ENCODE data around the gene LRRC26. TPM values are rescaled to one million over a fixed set of nuclear protein-coding genes. Genes with fewer than 3 reads are reported as not detected.

Gene LRRC26
- total RNA-seq, result not detected in 2 replicates

GRCh38 chr9:137169896-137170358 lies at the start of gene LRRC26:
LRRC26 (minus strand) TSS chr9:137170051; CDS start chr9:137169943, 108 bp downstream.

GRCh38 chr9:137205126-137206069 lies 35.5 kb upstream of the LRRC26 start, which contains the start of the genes NDOR1 and TMEM203:
NDOR1 (plus strand) TSS chr9:137205700; CDS start chr9:137205778, 78 bp downstream.
TMEM203 (minus strand) TSS chr9:137205648; CDS start chr9:137205414, 234 bp downstream.

GRCh38 chr9:137200311-137201204 lies 30.7 kb upstream of the LRRC26 start, which contains the start of gene TPRN:
TPRN (minus strand) TSS chr9:137200741; CDS start chr9:137200711, 30 bp downstream.

GRCh38 chr9:137188490-137189296 lies 18.8 kb upstream of the LRRC26 start, which contains the start of the genes ANAPC2 and SSNA1:
ANAPC2 (minus strand) TSS chr9:137188560; CDS start chr9:137188532, 28 bp downstream.
SSNA1 (plus strand) TSS chr9:137188676; CDS start chr9:137188727, 51 bp downstream.

GRCh38 chr9:137138722-137139467 lies 31.0 kb downstream of the LRRC26 start, which contains the start of gene GRIN1:
GRIN1 (plus strand) TSS chr9:137139154; CDS start chr9:137139487, 333 bp downstream.

Other genes with a start within 250 kb of the LRRC26 start
- gene FBXW5, start 225.3 kb downstream of the LRRC26 start, total RNA-seq, result 113 and 115 TPM in 2 replicates
- gene C8G, start 224.8 kb downstream of the LRRC26 start, total RNA-seq, result not detected in 2 replicates
- not detected in 2 replicates for gene LCN12, start 217.8 kb downstream of the LRRC26 start, total RNA-seq
- gene PTGDS, start 192.5 kb downstream of the LRRC26 start, total RNA-seq, result 2.4 TPM in 1 of 2 replicates, not detected in the other
- gene LCNL1, start 187.1 kb downstream of the LRRC26 start, total RNA-seq, result under 0.01 TPM in 1 of 2 replicates, not detected in the other
- gene PAXX, start 177.6 kb downstream of the LRRC26 start, total RNA-seq, result 30.6 and 32.9 TPM in 2 replicates
- 1.3 and 4.0 TPM in 2 replicates for gene CLIC3, start 173.5 kb downstream of the LRRC26 start, total RNA-seq
- 8.5 and 9.4 TPM in 2 replicates for gene ABCA2, start 141.8 kb downstream of the LRRC26 start, total RNA-seq
- not detected in 2 replicates for gene FUT7, start 138.0 kb downstream of the LRRC26 start, total RNA-seq
- 18.7 and 19.6 TPM in 2 replicates for gene NPDC1, start 123.9 kb downstream of the LRRC26 start, total RNA-seq
- not detected in 2 replicates for gene ENTPD2, start 116.0 kb downstream of the LRRC26 start, total RNA-seq
- gene SAPCD2, start 99.5 kb downstream of the LRRC26 start, total RNA-seq, result 21.9 and 24.2 TPM in 2 replicates
- gene UAP1L1, start 92.5 kb downstream of the LRRC26 start, total RNA-seq, result 4.9 and 5.5 TPM in 2 replicates
- gene MAN1B1, start 83.1 kb downstream of the LRRC26 start, total RNA-seq, result 56.0 and 72.4 TPM in 2 replicates
- gene DPP7, start 55.3 kb downstream of the LRRC26 start, total RNA-seq, result 66.6 and 69.7 TPM in 2 replicates
- not detected in 2 replicates for gene GRIN1, start 30.9 kb downstream of the LRRC26 start, total RNA-seq
- gene TMEM210, start 2.0 kb upstream of the LRRC26 start, total RNA-seq, result not detected in 2 replicates
- 10.3 and 15.3 TPM in 2 replicates for gene ANAPC2, start 18.5 kb upstream of the LRRC26 start, total RNA-seq
- gene SSNA1, start 18.6 kb upstream of the LRRC26 start, total RNA-seq, result 75.8 and 84.9 TPM in 2 replicates
- gene TPRN, start 30.7 kb upstream of the LRRC26 start, total RNA-seq, result 6.1 and 6.4 TPM in 2 replicates
- 43.1 and 47.9 TPM in 2 replicates for gene TMEM203, start 35.6 kb upstream of the LRRC26 start, total RNA-seq
- gene NDOR1, start 35.6 kb upstream of the LRRC26 start, total RNA-seq, result 14.9 and 16.8 TPM in 2 replicates
- 0.50 and 1.2 TPM in 2 replicates for gene RNF208, start 52.2 kb upstream of the LRRC26 start, total RNA-seq
- gene CYSRT1, start 55.1 kb upstream of the LRRC26 start, total RNA-seq, result 0.74 and 1.2 TPM in 2 replicates
- gene RNF224, start 57.5 kb upstream of the LRRC26 start, total RNA-seq, result under 0.01 TPM in 1 of 2 replicates, not detected in the other
- not detected in 2 replicates for gene SLC34A3, start 60.9 kb upstream of the LRRC26 start, total RNA-seq
- 795 and 833 TPM in 2 replicates for gene TUBB4B, start 71.2 kb upstream of the LRRC26 start, total RNA-seq
- not detected in 2 replicates for gene STPG3, start 81.2 kb upstream of the LRRC26 start, total RNA-seq
- 55.9 and 59.2 TPM in 2 replicates for gene NELFB, start 85.3 kb upstream of the LRRC26 start, total RNA-seq
- gene TOR4A, start 107.7 kb upstream of the LRRC26 start, total RNA-seq, result 33.9 and 36.5 TPM in 2 replicates
- gene NRARP, start 132.2 kb upstream of the LRRC26 start, total RNA-seq, result 0.45 and 1.7 TPM in 2 replicates

Data from bronchus fibroblast of lung (primary cell).